ENCODE measurements around the gene SAV1. TPM values are rescaled to one million over a fixed set of nuclear protein-coding genes. Genes with fewer than 3 reads are reported as not detected.

The SAV1 gene
- total RNA-seq, 1 experiment from 2014 or later, result 35.2 TPM

GRCh38 chr14:50615056-50615455, 53.0 kb downstream of the SAV1 start:
- Histone ChIP-seq H3K27ac (ENCODE audit: low read depth, low read length, poor library complexity, severe bottlenecking) (no peak overlapping the region), H3K4me3 (ENCODE audit: low read depth, low read length, poor library complexity, severe bottlenecking) (no peak overlapping the region), H3K27me3 (replicated peaks; ENCODE audit: insufficient read depth, low read depth, low read length, poor library complexity) (no peaks in the 10 kb centered on the region), H3K9me3 (ENCODE audit: low read depth, low read length, poor library complexity, severe bottlenecking) (no peaks in the 10 kb centered on the region), H3K36me3 (ENCODE audit: insufficient read depth, low read length, poor library complexity, severe bottlenecking) (no peaks in the 10 kb centered on the region), H3K4me1 (ENCODE audit: insufficient read depth, low read length, poor library complexity, severe bottlenecking) (peaks cover 14% of the 10 kb centered on the region)
- no peak for DNase-seq (ENCODE audit: low spot score)
- intact Hi-C loops (cut with micrococcal nuclease; ENCODE audit: unreplicated experiment), result loop anchor here (5.0 kb wide), 2 partner anchors 97 to 157 kb away; no protein-coding TSS in a partner anchor
- ChIA-PET CTCF (interaction anchor here (0.5 to 0.9 kb wide), 2 partner anchors 99 to 246 kb away, joined by 4 read pairs; no protein-coding TSS in a partner anchor), POLR2A (ENCODE audit: low non-redundant PET) (no interaction called here)
- no peak for TF ChIP-seq CTCF (conservative IDR thresholded peaks at IDR 0.05; ENCODE audit: low read depth, low read length)
- no peak for TF ChIP-seq EZH2 (IDR thresholded peaks at IDR 0.05; ENCODE audit: borderline replicate concordance, low read depth, low read length, poor library complexity, severe bottlenecking)
- BruUV-seq (replicated peaks), result no TSS peak

- Histone ChIP-seq H3K36me3 (ENCODE audit: insufficient read depth, low read length, poor library complexity, severe bottlenecking) (no peaks in the 10 kb centered on the region), H3K9me3 (ENCODE audit: low read depth, low read length, poor library complexity, severe bottlenecking) (no peaks in the 10 kb centered on the region), H3K27ac (ENCODE audit: low read depth, low read length, poor library complexity, severe bottlenecking) (no peak overlapping the region), H3K4me1 (ENCODE audit: insufficient read depth, low read length, poor library complexity, severe bottlenecking) (peaks cover 14% of the 10 kb centered on the region), H3K4me3 (ENCODE audit: low read depth, low read length, poor library complexity, severe bottlenecking) (no peak overlapping the region), H3K27me3 (replicated peaks; ENCODE audit: insufficient read depth, low read depth, low read length, poor library complexity) (no peaks in the 10 kb centered on the region)
- intact Hi-C loops (cut with micrococcal nuclease; ENCODE audit: unreplicated experiment), result no loop called here
- DNase-seq (ENCODE audit: low spot score), result peak; percentile 59
- no TSS peak for BruUV-seq (replicated peaks)
- CTCF ChIA-PET, result no interaction called here
- TF ChIP-seq CTCF (conservative IDR thresholded peaks at IDR 0.05; ENCODE audit: low read depth, low read length) (no peak), EZH2 (IDR thresholded peaks at IDR 0.05; ENCODE audit: borderline replicate concordance, low read depth, low read length, poor library complexity, severe bottlenecking) (no peak)
- POLR2A ChIA-PET (ENCODE audit: low non-redundant PET), result no interaction called here
Measured at GRCh38 chr14:50612806-50613205, 55.3 kb downstream of the SAV1 start.

DNA sequence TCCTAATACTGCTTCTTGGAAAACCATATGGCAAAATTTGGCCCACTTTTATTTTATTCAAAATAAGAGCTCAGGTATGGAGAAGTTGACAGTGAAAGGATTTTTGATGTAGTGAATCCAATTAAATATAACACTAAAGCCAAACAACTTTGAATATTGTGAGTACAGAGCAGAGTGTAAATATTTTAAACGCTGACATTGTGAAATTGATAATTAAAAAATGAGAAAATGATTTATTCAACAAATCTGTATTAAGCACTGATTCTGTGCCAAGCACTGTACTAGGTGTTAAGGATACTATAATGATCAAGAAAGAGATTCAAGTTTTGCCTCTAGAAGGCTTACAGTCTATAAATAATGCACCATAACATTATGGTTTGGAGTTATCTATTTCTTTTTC, 57.6 kb downstream of the SAV1 start:
- H3K9me3 ChIP-seq (ENCODE audit: low read depth, low read length, poor library complexity, severe bottlenecking), result no peaks in the 10 kb centered on the region
- no peak overlapping the region for H3K27ac ChIP-seq (ENCODE audit: low read depth, low read length, poor library complexity, severe bottlenecking)
- DNase-seq (ENCODE audit: low spot score), result no peak
- ChIA-PET POLR2A (ENCODE audit: low non-redundant PET) (no interaction called here), CTCF (no interaction called here)
- no peak overlapping the region for H3K4me3 ChIP-seq (ENCODE audit: low read depth, low read length, poor library complexity, severe bottlenecking)
- no peaks in the 10 kb centered on the region for H3K36me3 ChIP-seq (ENCODE audit: insufficient read depth, low read length, poor library complexity, severe bottlenecking)
- peaks cover 20% of the 10 kb centered on the region for H3K4me1 ChIP-seq (ENCODE audit: insufficient read depth, low read length, poor library complexity, severe bottlenecking)
- intact Hi-C loops (cut with micrococcal nuclease; ENCODE audit: unreplicated experiment), result no loop called here
- BruUV-seq (replicated peaks), result no TSS peak
- TF ChIP-seq EZH2 (IDR thresholded peaks at IDR 0.05; ENCODE audit: borderline replicate concordance, low read depth, low read length, poor library complexity, severe bottlenecking) (no peak), CTCF (conservative IDR thresholded peaks at IDR 0.05; ENCODE audit: low read depth, low read length) (no peak)
- H3K27me3 ChIP-seq (replicated peaks; ENCODE audit: insufficient read depth, low read depth, low read length, poor library complexity), result no peaks in the 10 kb centered on the region
